Effector CD4-positive, alpha-beta T cell (primary cell): ENCODE results near the gene DHTKD1.

Experiments
- DNase-seq: peaks from one replicate; pipeline ENCODE4 v3.0.0-alpha.2; 2020
- total RNA-seq: gene quantifications from one replicate; lab custom pipeline; 2026; lab: John Stamatoyannopoulos, UW

Gene DHTKD1
- 27.2 reads per million, percentile 54 among the genes with 10 or more reads in this experiment for total RNA-seq

- peak; percentile 98 for DNase-seq
These were observed at the start of gene DHTKD1 for GRCh38 chr10:12068449-12069269. TSS of gene DHTKD1 (plus strand) at chr10:12068954. CDS start at chr10:12069034, 80 bp downstream.

GRCh38 chr10:12019283-12019971, 49.3 kb upstream of the DHTKD1 start:
- no peak for DNase-seq

GRCh38 chr10:12020574-12020973, 48.2 kb upstream of the DHTKD1 start:
- no peak for DNase-seq

- DNase-seq = no peak
These were observed 46.0 kb upstream of the DHTKD1 start for GRCh38 chr10:12022580-12023257.

GRCh38 chr10:12025591-12025990, 43.2 kb upstream of the DHTKD1 start:
- DNase-seq = no peak

GRCh38 chr10:12027539-12027938, 41.2 kb upstream of the DHTKD1 start:
- DNase-seq = no peak

- DNase-seq = no peak
These were observed 37.4 kb upstream of the DHTKD1 start for GRCh38 chr10:12031404-12031803.

- DNase-seq = no peak
These were observed 32.6 kb upstream of the DHTKD1 start for GRCh38 chr10:12036073-12036655.

- DNase-seq = no peak
These were observed 26.9 kb upstream of the DHTKD1 start for GRCh38 chr10:12041766-12042408.

- DNase-seq = peak; percentile 37
These were observed 26.4 kb upstream of the DHTKD1 start for GRCh38 chr10:12042409-12042796.

- DNase-seq = peak; percentile 94
These were observed 25.7 kb upstream of the DHTKD1 start, which contains the start of gene UPF2 for GRCh38 chr10:12042797-12043651. TSS of gene UPF2 (minus strand) at chr10:12042809. CDS start at chr10:12035423, 7,386 bp downstream.

- DNase-seq = no peak
These were observed 23.2 kb upstream of the DHTKD1 start for GRCh38 chr10:12045596-12045995.

- no peak for DNase-seq
These were observed 20.2 kb upstream of the DHTKD1 start for GRCh38 chr10:12048547-12048946.

GRCh38 chr10:12050528-12050927, 18.2 kb upstream of the DHTKD1 start:
- DNase-seq = no peak

GRCh38 chr10:12051241-12051640, 17.5 kb upstream of the DHTKD1 start:
- DNase-seq = no peak

GRCh38 chr10:12055732-12056131, 13.0 kb upstream of the DHTKD1 start:
- DNase-seq = no peak

- no peak for DNase-seq
These were observed 12.0 kb upstream of the DHTKD1 start for GRCh38 chr10:12056748-12057147.

GRCh38 chr10:12061124-12061523, 7.6 kb upstream of the DHTKD1 start:
- DNase-seq = no peak

- DNase-seq = no peak
These were observed 5.8 kb upstream of the DHTKD1 start for GRCh38 chr10:12062754-12063482.

GRCh38 chr10:12063483-12063818, 5.3 kb upstream of the DHTKD1 start:
- DNase-seq = no peak

- no peak for DNase-seq
These were observed 1.4 kb upstream of the DHTKD1 start for GRCh38 chr10:12067336-12067735.
